ENCODE measurements around the gene RNF38. TPM values are rescaled to one million over a fixed set of nuclear protein-coding genes. Genes with fewer than 3 reads are reported as not detected.

RNF38 gene
- total and polyA plus RNA-seq, 2 experiments from 2014 or later = 8.7 to 23.7 TPM

DNA sequence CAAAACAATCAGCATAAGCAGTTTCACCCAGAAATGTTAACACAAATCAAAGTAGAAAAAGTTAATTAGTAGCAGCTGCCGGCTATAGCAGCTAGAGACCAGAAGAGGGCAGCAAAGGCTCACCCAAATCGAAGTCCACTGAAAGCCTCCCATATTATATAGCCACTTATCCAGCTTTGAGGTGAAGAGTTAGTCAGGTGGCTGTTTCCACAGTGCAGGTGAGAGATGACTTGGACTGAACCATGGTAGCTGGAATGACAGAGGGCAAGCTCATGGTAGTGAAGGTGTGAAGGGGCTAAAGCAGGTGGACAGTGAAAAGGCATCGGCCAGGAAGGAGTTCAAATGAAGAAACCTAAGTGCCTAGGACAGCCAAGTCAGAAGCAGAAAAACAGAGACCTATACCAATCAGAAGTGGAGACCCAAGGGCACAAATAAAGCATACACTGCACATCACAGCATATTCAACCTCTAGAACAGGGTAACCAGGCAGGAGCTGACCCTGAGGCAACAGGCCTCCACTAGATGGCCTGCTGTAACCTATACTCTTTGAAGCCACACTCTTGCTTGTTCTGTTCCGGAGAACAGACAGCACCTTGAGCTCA, 7.2 kb upstream of the RNF38 start:
- no peaks in the 10 kb centered on the region for H3K4me1 ChIP-seq (ENCODE audit: insufficient read depth)
- no peaks in the 10 kb centered on the region for H4K20me1 ChIP-seq (ENCODE audit: insufficient read depth, poor library complexity, severe bottlenecking)
- H3K9me3 ChIP-seq (ENCODE audit: low read depth) = no peaks in the 10 kb centered on the region
- H2AFZ ChIP-seq = no peak overlapping the region
- H3K4me3 ChIP-seq = no peak overlapping the region
- no peak overlapping the region for H3K4me2 ChIP-seq
- peaks cover 22% of the 10 kb centered on the region for H3K79me2 ChIP-seq
- H3K27me3 ChIP-seq = no peaks in the 10 kb centered on the region
- no peaks in the 10 kb centered on the region for H3K9me2 ChIP-seq (replicated peaks; ENCODE audit: insufficient read depth)
- WGBS (ENCODE audit: low lambda C conversion rate, missing lambda C conversion rate) = 39% methylated on average over 4 of the region's 4 CpGs
- no peaks in the 10 kb centered on the region for H3K36me3 ChIP-seq (replicated peaks; ENCODE audit: insufficient read depth, low read depth)
- TF ChIP-seq EZH2 (IDR thresholded peaks at IDR 0.05; ENCODE audit: borderline replicate concordance) (no peak), EZH2phosphoT487 (IDR thresholded peaks at IDR 0.05; ENCODE audit: low read depth, severe bottlenecking, unreplicated experiment) (no peak)
- TF ChIP-seq, protein P1, sequence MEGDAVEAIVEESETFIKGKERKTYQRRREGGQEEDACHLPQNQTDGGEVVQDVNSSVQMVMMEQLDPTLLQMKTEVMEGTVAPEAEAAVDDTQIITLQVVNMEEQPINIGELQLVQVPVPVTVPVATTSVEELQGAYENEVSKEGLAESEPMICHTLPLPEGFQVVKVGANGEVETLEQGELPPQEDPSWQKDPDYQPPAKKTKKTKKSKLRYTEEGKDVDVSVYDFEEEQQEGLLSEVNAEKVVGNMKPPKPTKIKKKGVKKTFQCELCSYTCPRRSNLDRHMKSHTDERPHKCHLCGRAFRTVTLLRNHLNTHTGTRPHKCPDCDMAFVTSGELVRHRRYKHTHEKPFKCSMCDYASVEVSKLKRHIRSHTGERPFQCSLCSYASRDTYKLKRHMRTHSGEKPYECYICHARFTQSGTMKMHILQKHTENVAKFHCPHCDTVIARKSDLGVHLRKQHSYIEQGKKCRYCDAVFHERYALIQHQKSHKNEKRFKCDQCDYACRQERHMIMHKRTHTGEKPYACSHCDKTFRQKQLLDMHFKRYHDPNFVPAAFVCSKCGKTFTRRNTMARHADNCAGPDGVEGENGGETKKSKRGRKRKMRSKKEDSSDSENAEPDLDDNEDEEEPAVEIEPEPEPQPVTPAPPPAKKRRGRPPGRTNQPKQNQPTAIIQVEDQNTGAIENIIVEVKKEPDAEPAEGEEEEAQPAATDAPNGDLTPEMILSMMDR (IDR thresholded peaks at IDR 0.05; ENCODE audit: poor library complexity) = peak; percentile 92
- H3K27ac ChIP-seq = no peak overlapping the region
- DNase-seq (ENCODE audit: low spot score) = peak; percentile 83

DNA sequence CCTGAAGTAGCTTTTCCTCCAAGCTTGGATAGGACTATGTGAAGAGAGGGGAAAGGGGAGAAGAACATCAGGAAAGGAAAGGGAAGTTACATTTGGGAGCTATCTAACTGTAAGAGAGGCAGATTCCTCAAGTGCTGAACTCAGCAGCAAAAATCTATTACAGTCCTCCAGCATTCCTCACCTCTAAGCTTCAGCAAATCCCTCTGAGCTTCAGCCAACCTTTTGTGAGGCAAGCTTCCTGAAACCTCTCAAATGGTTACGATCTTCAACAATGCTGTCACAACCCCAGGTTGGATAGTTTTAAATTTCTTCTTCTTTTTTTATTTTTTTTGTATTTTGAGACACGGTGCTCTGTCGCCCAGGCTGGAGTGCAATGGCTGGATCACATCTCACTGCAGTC, 2.5 kb upstream of the RNF38 start:
- H3K9me3 ChIP-seq (ENCODE audit: low read depth) = no peaks in the 10 kb centered on the region
- peak overlapping the region; percentile 93 for H3K4me2 ChIP-seq
- peak overlapping the region; percentile 95 for H3K27ac ChIP-seq
- WGBS (ENCODE audit: low lambda C conversion rate, missing lambda C conversion rate) = 84% methylated on average over 3 of the region's 3 CpGs
- peaks cover 19% of the 10 kb centered on the region for H4K20me1 ChIP-seq (ENCODE audit: insufficient read depth, poor library complexity, severe bottlenecking)
- no peaks in the 10 kb centered on the region for H3K9me2 ChIP-seq (replicated peaks; ENCODE audit: insufficient read depth)
- no peak overlapping the region for H2AFZ ChIP-seq
- peaks cover 38% of the 10 kb centered on the region for H3K79me2 ChIP-seq
- peak; percentile 16 for DNase-seq (ENCODE audit: low spot score)
- no peaks in the 10 kb centered on the region for H3K36me3 ChIP-seq (replicated peaks; ENCODE audit: insufficient read depth, low read depth)
- no peaks in the 10 kb centered on the region for H3K27me3 ChIP-seq
- TF ChIP-seq EZH2phosphoT487 (IDR thresholded peaks at IDR 0.05; ENCODE audit: low read depth, severe bottlenecking, unreplicated experiment) = no peak
- TF ChIP-seq EZH2 (IDR thresholded peaks at IDR 0.05; ENCODE audit: borderline replicate concordance) = no peak
- peaks cover 17% of the 10 kb centered on the region for H3K4me1 ChIP-seq (ENCODE audit: insufficient read depth)
- H3K4me3 ChIP-seq = no peak overlapping the region

DNA sequence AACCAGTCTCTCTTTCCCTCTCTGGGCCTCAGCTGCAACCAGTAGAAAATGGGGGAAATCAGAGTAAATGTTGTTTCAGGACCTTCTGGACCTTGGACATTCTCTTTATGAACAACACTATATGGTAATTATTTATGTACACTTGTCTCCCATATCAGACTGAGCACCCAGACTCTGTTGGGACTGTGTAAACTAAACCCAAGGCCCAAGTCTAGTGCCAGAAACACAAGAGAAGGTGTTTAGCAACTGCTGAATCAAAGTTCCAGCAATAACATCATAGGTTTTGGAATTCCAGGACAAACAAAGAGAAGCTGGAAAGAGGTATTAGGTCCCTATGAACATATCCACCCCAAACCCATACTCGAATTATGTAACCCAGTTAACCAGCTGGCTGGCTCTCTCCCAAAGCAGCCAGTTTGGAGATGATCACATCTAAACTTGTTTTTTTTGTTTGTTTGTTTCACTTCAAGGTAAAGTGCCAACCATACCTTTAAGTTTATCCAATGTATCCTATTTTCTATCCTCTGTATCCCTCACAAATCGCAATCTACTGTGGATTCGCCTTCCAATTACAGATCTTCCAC, 1.9 kb upstream of the RNF38 start:
- DNase-seq (ENCODE audit: low spot score) = peak; percentile 18
- Histone ChIP-seq H4K20me1 (ENCODE audit: insufficient read depth, poor library complexity, severe bottlenecking) (peaks cover 21% of the 10 kb centered on the region), H3K4me1 (ENCODE audit: insufficient read depth) (peaks cover 17% of the 10 kb centered on the region), H2AFZ (peak overlapping the region; percentile 88), H3K4me3 (no peak overlapping the region), H3K9me3 (ENCODE audit: low read depth) (no peaks in the 10 kb centered on the region), H3K79me2 (peaks cover 43% of the 10 kb centered on the region), H3K27ac (peak overlapping the region; percentile 95), H3K27me3 (no peaks in the 10 kb centered on the region), H3K36me3 (replicated peaks; ENCODE audit: insufficient read depth, low read depth) (no peaks in the 10 kb centered on the region), H3K4me2 (peak overlapping the region; percentile 93), H3K9me2 (replicated peaks; ENCODE audit: insufficient read depth) (no peaks in the 10 kb centered on the region)
- no peak for TF ChIP-seq EZH2phosphoT487 (IDR thresholded peaks at IDR 0.05; ENCODE audit: low read depth, severe bottlenecking, unreplicated experiment)
- TF ChIP-seq EZH2 (IDR thresholded peaks at IDR 0.05; ENCODE audit: borderline replicate concordance) = no peak
- TF ChIP-seq, protein P1 (IDR thresholded peaks at IDR 0.05; ENCODE audit: poor library complexity) = no peak
- WGBS (ENCODE audit: low lambda C conversion rate, missing lambda C conversion rate) = 96% methylated on average over 3 of the region's 3 CpGs

DNA sequence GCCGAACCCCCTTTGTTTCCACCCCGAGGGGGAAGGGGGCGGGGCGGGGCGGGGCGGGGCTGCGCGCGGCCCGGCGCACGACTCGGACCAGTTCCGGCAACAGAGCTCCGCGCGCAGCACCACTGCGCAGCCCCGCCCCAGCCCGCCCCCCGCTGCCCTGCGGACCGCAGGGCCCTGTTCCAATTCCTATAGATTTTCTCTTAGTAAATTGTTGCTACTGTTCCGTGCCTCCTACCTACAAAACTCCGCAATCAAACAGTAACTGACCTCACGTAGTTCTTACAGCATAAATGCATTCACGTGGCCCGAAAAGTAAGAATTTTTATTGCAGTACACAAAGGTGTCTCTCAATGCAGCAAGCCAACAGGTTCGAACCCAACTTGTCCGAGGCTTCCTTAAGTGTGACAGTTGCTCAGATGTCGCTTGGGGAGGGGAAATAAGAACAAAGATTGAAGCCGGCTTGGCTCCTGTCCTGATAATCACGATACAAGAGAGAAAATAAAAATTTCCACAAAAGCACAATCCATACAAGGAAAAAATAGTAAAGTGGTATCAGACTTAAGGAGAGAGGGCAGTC, 1.2 kb upstream of the RNF38 start:
- Histone ChIP-seq H3K9me2 (replicated peaks; ENCODE audit: insufficient read depth) (no peaks in the 10 kb centered on the region), H3K27ac (peak overlapping the region; percentile 95), H3K4me2 (peak overlapping the region; percentile 93), H4K20me1 (ENCODE audit: insufficient read depth, poor library complexity, severe bottlenecking) (peaks cover 27% of the 10 kb centered on the region), H2AFZ (peak overlapping the region; percentile 88), H3K36me3 (replicated peaks; ENCODE audit: insufficient read depth, low read depth) (no peaks in the 10 kb centered on the region), H3K9me3 (ENCODE audit: low read depth) (no peaks in the 10 kb centered on the region), H3K4me3 (peak overlapping the region; percentile 92), H3K27me3 (no peaks in the 10 kb centered on the region), H3K79me2 (peaks cover 50% of the 10 kb centered on the region), H3K4me1 (ENCODE audit: insufficient read depth) (peaks cover 17% of the 10 kb centered on the region)
- 7% methylated on average over 11 of the region's 33 CpGs for WGBS (ENCODE audit: low lambda C conversion rate, missing lambda C conversion rate)
- TF ChIP-seq EZH2phosphoT487 (IDR thresholded peaks at IDR 0.05; ENCODE audit: low read depth, severe bottlenecking, unreplicated experiment) (no peak), EZH2 (IDR thresholded peaks at IDR 0.05; ENCODE audit: borderline replicate concordance) (no peak)
- TF ChIP-seq, protein P1 (IDR thresholded peaks at IDR 0.05; ENCODE audit: poor library complexity) = no peak
- peak; percentile 90 for DNase-seq (ENCODE audit: low spot score)

Measured in hepatocyte (in vitro differentiated cells).